Measurements from ENCODE around the gene CMSS1. TPM values are rescaled to one million over a fixed set of nuclear protein-coding genes. Genes with fewer than 3 reads are reported as not detected.

The CMSS1 gene
- polyA plus RNA-seq, 1 of the 3 experiments (the other 2 are of a cell fraction): 9.1 TPM

- no peak overlapping the region for H3K9ac ChIP-seq
- WGBS (ENCODE audit: low lambda C conversion rate): 92% methylated on average over 1 of the region's 1 CpG
- no peak for TF ChIP-seq CTCF (IDR thresholded peaks at IDR 0.05)
- TF ChIP-seq SIN3A (IDR thresholded peaks at IDR 0.05; ENCODE audit: borderline replicate concordance, low read depth, low read length): no peak
- no peak for TF ChIP-seq NFIC (IDR thresholded peaks at IDR 0.05; ENCODE audit: borderline replicate concordance)
- no peak for TF ChIP-seq JUND (IDR thresholded peaks at IDR 0.05)
- TF ChIP-seq RXRA (IDR thresholded peaks at IDR 0.05; ENCODE audit: borderline replicate concordance, low read depth): no peak
- TF ChIP-seq MAX (IDR thresholded peaks at IDR 0.05; ENCODE audit: low read depth): no peak
- TF ChIP-seq TAF1 (IDR thresholded peaks at IDR 0.05; ENCODE audit: borderline replicate concordance, low read depth, low read length): no peak
- no peak for TF ChIP-seq ELF1 (IDR thresholded peaks at IDR 0.05)
- no peak for TF ChIP-seq TEAD4 (IDR thresholded peaks at IDR 0.05; ENCODE audit: borderline replicate concordance, insufficient read depth)
- TF ChIP-seq POLR2AphosphoS5 (IDR thresholded peaks at IDR 0.05; ENCODE audit: low read depth, low read length): no peak
- TF ChIP-seq GABPA (IDR thresholded peaks at IDR 0.05; ENCODE audit: low read depth): no peak
- no peak for TF ChIP-seq RCOR1 (IDR thresholded peaks at IDR 0.05; ENCODE audit: low read length)
- no peak for TF ChIP-seq REST (IDR thresholded peaks at IDR 0.05; ENCODE audit: low read depth, low read length)
- TF ChIP-seq ZBTB33 (IDR thresholded peaks at IDR 0.05; ENCODE audit: borderline replicate concordance, low read depth): no peak
- no peak for TF ChIP-seq EP300 (IDR thresholded peaks at IDR 0.05; ENCODE audit: borderline replicate concordance in 1 of 2, low read depth in 1 of 2, low read length in 1 of 2)
- no peak for TF ChIP-seq PBX3 (IDR thresholded peaks at IDR 0.05)
- no peak for TF ChIP-seq MEF2A (IDR thresholded peaks at IDR 0.05; ENCODE audit: borderline replicate concordance, low read depth)
- no peak for TF ChIP-seq RFX5 (IDR thresholded peaks at IDR 0.05; ENCODE audit: low read length)
- no peak for TF ChIP-seq TCF12 (IDR thresholded peaks at IDR 0.05)
- CTCF ChIA-PET: interaction anchor here (1.9 kb wide), 1 partner anchor 152 kb away, joined by 3 read pairs; no protein-coding TSS in a partner anchor
- H2AFZ ChIP-seq (ENCODE audit: low read depth): no peak overlapping the region
- no peaks in the 10 kb centered on the region for H3K79me2 ChIP-seq (ENCODE audit: insufficient read depth)
- no peaks in the 10 kb centered on the region for H4K20me1 ChIP-seq (ENCODE audit: insufficient read depth)
- no peak overlapping the region for H3K4me2 ChIP-seq
- H3K9me3 ChIP-seq: no peaks in the 10 kb centered on the region
- peaks cover 4% of the 10 kb centered on the region for H3F3A ChIP-seq (replicated peaks; ENCODE audit: insufficient read depth)
- no peak for DNase-seq
- H3K36me3 ChIP-seq (replicated peaks in 1 of 2; ENCODE audit: control insufficient read depth in 1 of 2, insufficient read depth in 2 of 2, low read length in 1 of 2): no peaks in the 10 kb centered on the region
- H3K27ac ChIP-seq (ENCODE audit: low read depth in 2 of 2, low read length in 1 of 2): no peak overlapping the region
- no peaks in the 10 kb centered on the region for H3K9me2 ChIP-seq
- H3K27me3 ChIP-seq (ENCODE audit: insufficient read depth): no peaks in the 10 kb centered on the region
- no peak overlapping the region for H3K4me3 ChIP-seq (ENCODE audit: low read depth in 2 of 2, low read length in 1 of 2)
- POLR2A ChIA-PET: no interaction called here
- no peaks in the 10 kb centered on the region; a peak in 1 of 4 replicates for H3K4me1 ChIP-seq (ENCODE audit: control insufficient read depth in 1 of 2, insufficient read depth in 2 of 2, low read depth in 1 of 2, low read length in 1 of 2)
Measured at GRCh38 chr3:100221159-100221558, 403.5 kb downstream of the CMSS1 start.

Data from SK-N-SH (cell line).